Measurements from ENCODE around the gene CACNA1C.
A peak's percentile ranks its signal among the peaks of the same experiment; 100 is the strongest.

Gene CACNA1C

GRCh38 chr12:2292560-2292959 is 239.8 kb downstream of the CACNA1C start:
- DNase-seq (ENCODE audit: low read depth, low spot score), result no peak

GRCh38 chr12:2294651-2295475 is 242.1 kb downstream of the CACNA1C start:
- DNase-seq (ENCODE audit: low read depth, low spot score), result no peak

GRCh38 chr12:2295941-2296461 is 243.2 kb downstream of the CACNA1C start:
- peak; percentile 64 for DNase-seq (ENCODE audit: low read depth, low spot score)

GRCh38 chr12:2297004-2297403 is 244.2 kb downstream of the CACNA1C start:
- DNase-seq (ENCODE audit: low read depth, low spot score), result no peak

- DNase-seq (ENCODE audit: low read depth, low spot score), result no peak
These were observed 244.9 kb downstream of the CACNA1C start for GRCh38 chr12:2297658-2298057.

- no peak for DNase-seq (ENCODE audit: low read depth, low spot score)
These were observed 245.9 kb downstream of the CACNA1C start for GRCh38 chr12:2298556-2299200.

- no peak for DNase-seq (ENCODE audit: low read depth, low spot score)
These were observed 246.4 kb downstream of the CACNA1C start for GRCh38 chr12:2299206-2299605.

- DNase-seq (ENCODE audit: low read depth, low spot score), result no peak
These were observed 247.4 kb downstream of the CACNA1C start for GRCh38 chr12:2300168-2300567.

GRCh38 chr12:2300886-2301285 is 248.1 kb downstream of the CACNA1C start:
- no peak for DNase-seq (ENCODE audit: low read depth, low spot score)

GRCh38 chr12:2301531-2302461 is 249.0 kb downstream of the CACNA1C start:
- DNase-seq (ENCODE audit: low read depth, low spot score), result no peak

- DNase-seq (ENCODE audit: low read depth, low spot score), result no peak
These were observed 250.2 kb downstream of the CACNA1C start for GRCh38 chr12:2302711-2303580.

- DNase-seq (ENCODE audit: low read depth, low spot score), result no peak
These were observed 251.4 kb downstream of the CACNA1C start for GRCh38 chr12:2304223-2304622.

GRCh38 chr12:2306012-2306411 is 253.2 kb downstream of the CACNA1C start:
- DNase-seq (ENCODE audit: low read depth, low spot score), result no peak

GRCh38 chr12:2306735-2307134 is 253.9 kb downstream of the CACNA1C start:
- DNase-seq (ENCODE audit: low read depth, low spot score), result no peak

- no peak for DNase-seq (ENCODE audit: low read depth, low spot score)
These were observed 254.8 kb downstream of the CACNA1C start for GRCh38 chr12:2307550-2307949.

GRCh38 chr12:2309647-2310046 is 256.9 kb downstream of the CACNA1C start:
- no peak for DNase-seq (ENCODE audit: low read depth, low spot score)

- no peak for DNase-seq (ENCODE audit: low read depth, low spot score)
These were observed 258.4 kb downstream of the CACNA1C start for GRCh38 chr12:2311020-2311778.

GRCh38 chr12:2312175-2312574 is 259.4 kb downstream of the CACNA1C start:
- no peak for DNase-seq (ENCODE audit: low read depth, low spot score)

GRCh38 chr12:2312770-2313169 is 260.0 kb downstream of the CACNA1C start:
- no peak for DNase-seq (ENCODE audit: low read depth, low spot score)

GRCh38 chr12:2314492-2314891 is 261.7 kb downstream of the CACNA1C start:
- no peak for DNase-seq (ENCODE audit: low read depth, low spot score)

All from smooth muscle cell of the brain vasculature (primary cell).